Suprapubic skin (tissue), 4 donors: Measurements from ENCODE around the gene RCAN3. TPM values are rescaled to one million over a fixed set of nuclear protein-coding genes. Genes with fewer than 3 reads are reported as not detected.

ENCODE experiments used
- DNase-seq, 2 donors: peaks; one replicate each; pipeline ENCODE4 v3.0.0-alpha.2; 2019; ENCODE audit warnings: low spot score in 2 of 2
- H3K27ac ChIP-seq: fragments of 200-600 bp; sonication (generic); one replicate; pipeline ENCODE4 v1.5.1; 2019
- H3K27me3 ChIP-seq: fragments of 200-600 bp; sonication (generic); one replicate; pipeline ENCODE4 v1.5.1; 2019
- H3K36me3 ChIP-seq: fragments of 200-600 bp; sonication (generic); one replicate; pipeline ENCODE4 v1.5.1; 2019
- H3K4me1 ChIP-seq: fragments of 200-600 bp; sonication (generic); one replicate; pipeline ENCODE4 v1.5.1; 2019
- H3K4me3 ChIP-seq: fragments of 200-600 bp; sonication (generic); one replicate; pipeline ENCODE4 v1.5.1; 2019; ENCODE audit warnings: mild to moderate bottlenecking
- H3K9me3 ChIP-seq: fragments of 200-600 bp; sonication (generic); one replicate; pipeline ENCODE4 v1.5.1; 2019
- CTCF ChIP-seq, 2 donors: fragments of 200-600 bp in 1 of 2; fragments of 450-650 bp in 1 of 2; sonication (generic) in 1 of 2; IDR thresholded peaks; one replicate each; pipeline ENCODE4 v1.5.1; 2016 to 2019; ENCODE audit warnings: antibody characterized with exemption in 2 of 2, mild to moderate bottlenecking in 1 of 2, moderate library complexity in 1 of 2
- EP300 ChIP-seq: sonication (generic); formaldehyde crosslinking; IDR thresholded peaks from one replicate; pipeline ENCODE4 v1.6.1; 2017; ENCODE audit warnings: antibody characterized with exemption
- POLR2A ChIP-seq, 2 donors: fragments of 450-650 bp; IDR thresholded peaks; one replicate each; pipeline ENCODE4 v1.6.1; 2017; ENCODE audit warnings: antibody characterized with exemption in 2 of 2, mild to moderate bottlenecking in 2 of 2, moderate library complexity in 2 of 2
- POLR2AphosphoS5 ChIP-seq, 3 donors: sonication (generic); formaldehyde crosslinking; IDR thresholded peaks; one replicate each; pipeline ENCODE4 v1.6.1; 2017; ENCODE audit warnings: antibody characterized with exemption in 3 of 3
- WGBS: methylation state at CpG from one replicate; pipeline ENCODE4 v1.1.5; 2018; 5-methylcytosine and 5-hydroxymethylcytosine counted together
- total RNA-seq, 4 donors: library from RNA; depleted of rRNA; stranded (reverse); fragments of >200 nt; gene quantifications; one replicate each; pipeline ENCODE4 v1.1.0, GENCODE V29; 2016

The RCAN3 gene
- total RNA-seq, 4 donors from 2014 or later, result 27.0 to 29.8 (median 27.5) TPM

- no peak for DNase-seq
- 65% methylated on average over 7 of the region's 9 CpGs for WGBS
- no peaks in the 10 kb centered on the region for H3K9me3 ChIP-seq
These were observed 69.7 kb downstream of the RCAN3 start for GRCh38 chr1:24572301-24572700.

GRCh38 chr1:24575905-24576587 is 73.4 kb downstream of the RCAN3 start:
- no peak for TF ChIP-seq POLR2AphosphoS5 (IDR thresholded peaks at IDR 0.05)
- TF ChIP-seq EP300, result no peak
- no peak for TF ChIP-seq CTCF (IDR thresholded peaks at IDR 0.05)
- TF ChIP-seq POLR2A (IDR thresholded peaks at IDR 0.05), result no peak
- no peaks in the 10 kb centered on the region for H3K4me1 ChIP-seq
- H3K27me3 ChIP-seq, result no peaks in the 10 kb centered on the region
- H3K4me3 ChIP-seq, result no peak overlapping the region
- H3K36me3 ChIP-seq, result no peaks in the 10 kb centered on the region
- DNase-seq, result no peak
- no peak overlapping the region for H3K27ac ChIP-seq
- WGBS, result 69% methylated on average over 14 of the region's 14 CpGs
- no peaks in the 10 kb centered on the region for H3K9me3 ChIP-seq

More at GRCh38 chr1:24572301-24572700, 69.7 kb downstream of the RCAN3 start:
- H3K36me3 ChIP-seq, result no peaks in the 10 kb centered on the region
- TF ChIP-seq POLR2A (IDR thresholded peaks at IDR 0.05) (no peak), POLR2AphosphoS5 (IDR thresholded peaks at IDR 0.05) (no peak), EP300 (no peak), CTCF (IDR thresholded peaks at IDR 0.05) (no peak)
- no peaks in the 10 kb centered on the region for H3K27me3 ChIP-seq
- no peak overlapping the region for H3K4me3 ChIP-seq
- peaks cover 7% of the 10 kb centered on the region for H3K4me1 ChIP-seq
- H3K27ac ChIP-seq, result no peak overlapping the region

- 98% methylated on average over 7 of the region's 7 CpGs for WGBS
- H3K36me3 ChIP-seq, result no peaks in the 10 kb centered on the region
- TF ChIP-seq CTCF (IDR thresholded peaks at IDR 0.05) (no peak), EP300 (no peak), POLR2A (IDR thresholded peaks at IDR 0.05) (no peak), POLR2AphosphoS5 (IDR thresholded peaks at IDR 0.05) (no peak)
- H3K9me3 ChIP-seq, result no peaks in the 10 kb centered on the region
- no peaks in the 10 kb centered on the region for H3K27me3 ChIP-seq
- H3K27ac ChIP-seq, result no peak overlapping the region
- H3K4me3 ChIP-seq, result no peak overlapping the region
- no peak for DNase-seq
- H3K4me1 ChIP-seq, result no peaks in the 10 kb centered on the region
These were observed 76.2 kb downstream of the RCAN3 start for GRCh38 chr1:24578846-24579245.

GRCh38 chr1:24580756-24581155 is 78.1 kb downstream of the RCAN3 start:
- WGBS, result 87% methylated on average over 10 of the region's 10 CpGs
- no peaks in the 10 kb centered on the region for H3K9me3 ChIP-seq
- TF ChIP-seq POLR2A (IDR thresholded peaks at IDR 0.05) (no peak), CTCF (IDR thresholded peaks at IDR 0.05) (no peak), EP300 (no peak)

GRCh38 chr1:24584171-24584647 is 81.6 kb downstream of the RCAN3 start:
- Histone ChIP-seq H3K4me1 (no peaks in the 10 kb centered on the region), H3K9me3 (no peaks in the 10 kb centered on the region), H3K4me3 (no peak overlapping the region), H3K27ac (no peak overlapping the region), H3K36me3 (no peaks in the 10 kb centered on the region), H3K27me3 (peaks cover 7% of the 10 kb centered on the region)
- no peak for DNase-seq
- TF ChIP-seq CTCF (IDR thresholded peaks at IDR 0.05), result no peak
- no peak for TF ChIP-seq EP300
- no peak for TF ChIP-seq POLR2A (IDR thresholded peaks at IDR 0.05)
- no peak for TF ChIP-seq POLR2AphosphoS5 (IDR thresholded peaks at IDR 0.05)
- WGBS, result 62% methylated on average over 5 of the region's 6 CpGs

More at GRCh38 chr1:24580756-24581155, 78.1 kb downstream of the RCAN3 start:
- Histone ChIP-seq H3K4me1 (no peaks in the 10 kb centered on the region), H3K36me3 (no peaks in the 10 kb centered on the region), H3K4me3 (no peak overlapping the region), H3K27ac (no peak overlapping the region), H3K27me3 (peaks cover 4% of the 10 kb centered on the region)
- DNase-seq, result no peak
